AG09319 (cell line): ENCODE results near the gene SPRR3.

Experiments used
- DNase-seq: peaks from one replicate; pipeline ENCODE4 v3.0.0-alpha.2; 2010; ENCODE audit warnings: low read depth; ENCODE audit errors: extremely low read depth
- TF ChIP-seq, protein P1 (sequence below): IDR thresholded peaks from 2 replicates; pipeline ENCODE4 v1.5.1; 2011; ENCODE audit warnings: low read depth, mild to moderate bottlenecking, inconsistent platforms, low read length, moderate library complexity

Gene SPRR3

DNA sequence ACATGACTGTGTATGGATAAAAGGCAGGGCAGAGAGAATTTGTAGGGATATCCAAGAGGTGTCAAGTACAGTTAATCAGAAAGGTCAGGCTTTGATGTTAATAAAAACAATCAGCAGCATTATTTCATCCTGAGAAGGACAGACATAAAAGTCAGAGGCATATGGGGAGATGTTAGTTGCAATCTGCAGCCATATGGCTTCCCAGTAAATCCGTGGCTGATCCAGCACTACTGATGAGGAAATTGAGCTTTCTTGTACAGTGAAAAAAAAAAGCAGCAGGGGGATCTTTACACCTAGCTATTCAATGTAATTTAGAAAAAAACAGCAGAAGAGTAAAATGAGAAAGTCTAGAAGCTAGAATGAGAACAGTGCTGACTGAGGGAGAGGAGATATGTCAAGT lies 27.2 kb downstream of the SPRR3 start:
- DNase-seq, result no peak
- TF ChIP-seq, protein P1, sequence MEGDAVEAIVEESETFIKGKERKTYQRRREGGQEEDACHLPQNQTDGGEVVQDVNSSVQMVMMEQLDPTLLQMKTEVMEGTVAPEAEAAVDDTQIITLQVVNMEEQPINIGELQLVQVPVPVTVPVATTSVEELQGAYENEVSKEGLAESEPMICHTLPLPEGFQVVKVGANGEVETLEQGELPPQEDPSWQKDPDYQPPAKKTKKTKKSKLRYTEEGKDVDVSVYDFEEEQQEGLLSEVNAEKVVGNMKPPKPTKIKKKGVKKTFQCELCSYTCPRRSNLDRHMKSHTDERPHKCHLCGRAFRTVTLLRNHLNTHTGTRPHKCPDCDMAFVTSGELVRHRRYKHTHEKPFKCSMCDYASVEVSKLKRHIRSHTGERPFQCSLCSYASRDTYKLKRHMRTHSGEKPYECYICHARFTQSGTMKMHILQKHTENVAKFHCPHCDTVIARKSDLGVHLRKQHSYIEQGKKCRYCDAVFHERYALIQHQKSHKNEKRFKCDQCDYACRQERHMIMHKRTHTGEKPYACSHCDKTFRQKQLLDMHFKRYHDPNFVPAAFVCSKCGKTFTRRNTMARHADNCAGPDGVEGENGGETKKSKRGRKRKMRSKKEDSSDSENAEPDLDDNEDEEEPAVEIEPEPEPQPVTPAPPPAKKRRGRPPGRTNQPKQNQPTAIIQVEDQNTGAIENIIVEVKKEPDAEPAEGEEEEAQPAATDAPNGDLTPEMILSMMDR, result no peak

DNA sequence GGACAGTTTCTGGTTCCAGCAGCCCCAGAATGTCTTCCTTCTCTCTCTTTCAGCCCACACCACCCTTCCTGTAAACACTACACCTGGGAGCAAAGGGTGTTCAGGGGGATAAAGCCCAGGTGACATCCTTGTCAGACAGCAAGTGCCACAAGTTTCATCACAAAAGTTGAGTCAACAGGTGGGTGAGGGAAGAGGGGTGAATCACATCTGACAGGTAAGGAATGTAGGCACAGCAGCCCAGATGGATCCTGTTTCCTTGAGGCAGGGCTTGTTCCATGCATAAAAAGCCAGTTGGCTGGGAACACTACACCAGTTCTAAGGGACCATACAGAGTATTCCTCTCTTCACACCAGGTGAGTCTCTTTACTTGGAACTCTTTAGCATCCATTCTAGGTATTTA lies 29.3 kb downstream of the SPRR3 start, which contains the start of gene SPRR1B:
Gene SPRR1B (plus strand): TSS at position 309 of the 400 bp plus-strand sequence. CDS start 1,143 bp downstream, outside the sequence.
- no peak for DNase-seq
- TF ChIP-seq, protein P1, result no peak

DNA sequence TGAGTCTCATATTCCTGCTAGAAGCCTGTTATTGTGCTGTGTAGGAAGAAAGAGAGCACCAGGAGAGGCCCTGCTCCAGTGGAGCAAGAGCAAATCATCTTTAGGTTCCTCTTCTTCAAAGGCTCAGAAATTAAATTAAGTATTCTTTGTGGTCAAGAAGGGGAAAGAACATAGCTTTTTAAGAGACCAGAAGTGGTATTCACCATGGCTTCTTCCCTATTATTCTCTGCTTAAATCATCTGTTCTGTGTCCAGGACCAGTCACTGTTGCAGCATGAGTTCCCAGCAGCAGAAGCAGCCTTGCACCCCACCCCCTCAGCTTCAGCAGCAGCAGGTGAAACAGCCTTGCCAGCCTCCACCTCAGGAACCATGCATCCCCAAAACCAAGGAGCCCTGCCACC lies 30.5 kb downstream of the SPRR3 start:
- TF ChIP-seq, protein P1, result no peak
- DNase-seq, result no peak

DNA sequence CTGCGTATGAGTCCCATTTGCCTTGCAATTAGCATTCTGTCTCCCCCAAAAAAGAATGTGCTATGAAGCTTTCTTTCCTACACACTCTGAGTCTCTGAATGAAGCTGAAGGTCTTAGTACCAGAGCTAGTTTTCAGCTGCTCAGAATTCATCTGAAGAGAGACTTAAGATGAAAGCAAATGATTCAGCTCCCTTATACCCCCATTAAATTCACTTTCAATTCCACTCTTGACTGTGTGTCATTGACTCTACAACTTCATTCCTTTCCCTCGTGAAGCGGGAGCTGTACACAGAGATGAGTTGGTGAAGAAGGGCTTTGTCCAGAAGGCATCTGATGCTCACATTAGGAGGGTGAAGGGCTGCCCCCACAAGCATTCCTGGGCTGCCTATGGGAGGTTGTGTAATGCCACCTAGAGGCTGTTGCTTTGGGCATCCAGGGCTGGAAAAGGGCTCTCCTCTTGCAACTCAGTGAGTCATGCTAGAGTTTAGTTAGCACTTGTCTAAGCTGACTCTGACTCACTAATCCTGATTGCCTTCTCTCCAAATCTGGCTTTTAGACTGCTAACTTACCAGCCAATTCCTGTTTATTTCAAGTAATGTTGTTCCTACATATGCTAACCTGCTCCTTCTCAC lies 31.2 kb downstream of the SPRR3 start:
- DNase-seq, result no peak
- TF ChIP-seq, protein P1, result no peak

DNA sequence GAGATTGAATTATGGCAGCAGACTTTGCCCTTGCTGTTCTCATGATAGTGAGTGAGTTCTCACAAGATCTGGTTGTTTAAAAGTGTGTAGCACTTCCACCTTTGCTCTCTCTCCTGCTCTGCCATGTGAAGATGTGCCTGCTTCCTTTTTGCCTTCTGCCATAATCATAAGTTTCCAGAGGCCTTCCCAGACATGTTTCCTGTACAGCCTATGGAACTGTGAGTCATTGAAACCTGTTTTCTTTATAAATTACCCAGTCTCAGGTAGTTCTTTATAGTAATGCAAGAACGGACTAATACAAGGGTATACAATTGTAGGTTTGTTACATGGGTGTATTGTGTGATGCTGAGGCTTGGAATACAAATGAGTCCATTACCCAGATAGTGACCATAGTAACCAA lies 33.7 kb downstream of the SPRR3 start:
- TF ChIP-seq, protein P1, result no peak
- DNase-seq, result no peak

DNA sequence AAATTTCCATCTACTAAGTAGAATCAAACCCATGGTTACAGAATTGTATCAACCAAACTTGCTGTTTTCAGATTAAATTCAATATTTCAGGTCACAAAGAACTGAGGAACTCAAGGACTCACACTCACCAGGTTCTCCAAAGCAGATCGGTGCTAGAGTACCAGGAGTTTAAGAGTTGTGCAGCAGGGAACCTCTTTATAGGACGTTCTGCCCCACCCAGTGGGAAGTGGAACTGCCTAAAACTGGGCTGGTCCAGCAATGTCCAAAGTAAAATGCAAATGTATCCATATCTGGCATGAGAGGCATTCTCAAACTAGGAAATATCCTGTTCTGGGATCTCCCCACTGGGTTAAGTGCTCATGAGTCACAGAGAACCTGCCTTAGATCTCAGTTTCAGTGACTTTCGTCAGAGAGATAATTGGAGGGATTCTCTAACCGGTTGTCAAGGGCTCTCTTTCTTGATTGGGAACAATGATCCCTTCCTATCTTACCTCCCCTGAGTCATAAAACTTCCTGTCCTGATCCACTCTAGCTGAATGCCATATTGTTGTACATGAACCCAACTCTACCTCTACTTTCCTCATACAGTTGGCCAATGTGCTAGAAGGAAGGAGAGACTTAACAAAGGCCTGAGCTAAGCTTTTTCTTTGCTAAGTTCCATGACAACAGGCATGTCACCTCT lies 39.5 kb downstream of the SPRR3 start, which contains the start of gene SPRR2D:
Gene SPRR2D (minus strand): TSS at position 171 of the 682 bp plus-strand sequence. CDS start 774 bp downstream, outside the sequence.
- no peak for DNase-seq
- TF ChIP-seq, protein P1, result no peak

DNA sequence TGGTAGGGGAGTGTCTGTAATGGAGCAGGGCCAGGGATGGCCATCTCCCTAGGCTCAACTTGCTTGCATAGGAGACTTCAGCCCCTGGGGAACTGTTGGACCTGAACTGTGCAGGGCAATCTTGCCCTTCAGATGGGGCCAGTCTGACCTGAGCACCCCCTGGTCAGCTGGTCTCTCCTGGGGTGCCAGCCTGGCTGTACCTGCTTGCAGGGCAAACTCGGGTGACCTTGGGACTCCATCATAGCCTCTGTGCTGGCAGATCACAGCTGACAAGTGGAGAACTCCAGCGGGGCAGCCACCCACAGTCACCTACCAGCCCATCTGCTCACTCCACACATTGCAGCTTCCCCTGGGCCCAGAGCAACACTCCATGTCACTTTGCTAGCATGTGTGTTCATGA lies 47.7 kb downstream of the SPRR3 start:
- no peak for DNase-seq
- TF ChIP-seq, protein P1, result no peak
